NOMO-1 (cell line): Measurements from ENCODE around the gene SPSB4.

ENCODE experiments used
- DNase-seq, 2 experiments: peaks; one replicate each; lab custom pipeline; 2025; ENCODE audit not compliant: unreplicated experiment in 2 of 2; lab: John Stamatoyannopoulos, UW

The SPSB4 gene

GRCh38 chr3:141193066-141193830, 142.1 kb downstream of the SPSB4 start:
- no peak for DNase-seq
